DMS79 (cell line): ENCODE measurements around the gene EEIG1.
"Not testable (repeated sequence)": the region's sequence is repeated elsewhere in the genome, so short reads cannot be mapped to it uniquely, and the experiment has no call there.

Experiments used
- DNase-seq: peaks from one replicate; lab custom pipeline; 2025; lab: John Stamatoyannopoulos, UW

The EEIG1 gene

GRCh38 chr9:127980706-127981558 lies at the start of gene EEIG1:
Gene EEIG1, minus strand, starts transcription at chr9:127980989. Its CDS starts 852 bp downstream, at chr9:127980137.
- DNase-seq: peak; percentile 87

- no peak for DNase-seq
Observed at GRCh38 chr9:128027705-128028104, 46.9 kb upstream of the EEIG1 start.

- DNase-seq: no peak
Observed at GRCh38 chr9:128026773-128027541, 46.2 kb upstream of the EEIG1 start.

- no peak for DNase-seq
Observed at GRCh38 chr9:128026255-128026772, 45.5 kb upstream of the EEIG1 start.

- no peak for DNase-seq
Observed at GRCh38 chr9:128025736-128026135, 44.9 kb upstream of the EEIG1 start.

GRCh38 chr9:128024761-128025308 lies 44.0 kb upstream of the EEIG1 start:
- no peak for DNase-seq

GRCh38 chr9:128023671-128024070 lies 42.9 kb upstream of the EEIG1 start:
- not testable (repeated sequence) for DNase-seq

- DNase-seq: no peak
Observed at GRCh38 chr9:128022886-128023285, 42.1 kb upstream of the EEIG1 start.

- no peak for DNase-seq
Observed at GRCh38 chr9:128021098-128021497, 40.3 kb upstream of the EEIG1 start.

- DNase-seq: no peak
Observed at GRCh38 chr9:128020692-128021091, 39.9 kb upstream of the EEIG1 start.

GRCh38 chr9:128015696-128016095 lies 34.9 kb upstream of the EEIG1 start:
- no peak for DNase-seq

- DNase-seq: no peak
Observed at GRCh38 chr9:128011071-128011817, 30.5 kb upstream of the EEIG1 start.

GRCh38 chr9:128009639-128010038 lies 28.9 kb upstream of the EEIG1 start:
- no peak for DNase-seq

GRCh38 chr9:128008171-128008570 lies 27.4 kb upstream of the EEIG1 start:
- no peak for DNase-seq

GRCh38 chr9:128007566-128008138 lies 26.9 kb upstream of the EEIG1 start:
- DNase-seq: peak; percentile 95

GRCh38 chr9:128006332-128006996 lies 25.7 kb upstream of the EEIG1 start:
- DNase-seq: no peak

- no peak for DNase-seq
Observed at GRCh38 chr9:128005923-128006322, 25.1 kb upstream of the EEIG1 start.

- no peak for DNase-seq
Observed at GRCh38 chr9:128003966-128004604, 23.3 kb upstream of the EEIG1 start.

- no peak for DNase-seq
Observed at GRCh38 chr9:128002959-128003358, 22.2 kb upstream of the EEIG1 start.

GRCh38 chr9:128001779-128002298 lies 21.1 kb upstream of the EEIG1 start:
- DNase-seq: no peak
